Colonic mucosa (tissue), 4 donors: ENCODE data around the gene CARNS1. TPM values are rescaled to one million over a fixed set of nuclear protein-coding genes. Genes with fewer than 3 reads are reported as not detected.
A peak's percentile ranks its signal among the peaks of the same experiment; 100 is the strongest.
"Not testable (repeated sequence)": the region's sequence is repeated elsewhere in the genome, so short reads cannot be mapped to it uniquely, and the experiment has no call there.

Source experiments
- DNase-seq: peaks from one replicate; pipeline ENCODE4 v3.0.0-alpha.2; 2020
- H3K27ac ChIP-seq: fragments of 200-600 bp; one replicate; pipeline ENCODE4 v1.8.0; 2021
- H3K27me3 ChIP-seq: fragments of 200-600 bp; one replicate; pipeline ENCODE4 v1.8.0; 2021
- H3K36me3 ChIP-seq: fragments of 200-600 bp; one replicate; pipeline ENCODE4 v1.8.0; 2021
- H3K4me1 ChIP-seq: fragments of 200-600 bp; one replicate; pipeline ENCODE4 v1.8.0; 2021; ENCODE audit warnings: mild to moderate bottlenecking
- H3K4me3 ChIP-seq: fragments of 200-600 bp; one replicate; pipeline ENCODE4 v1.8.0; 2021
- H3K9ac ChIP-seq, 2 donors: one replicate each; pipeline ENCODE4 v1.7.0; 2013; ENCODE audit warnings: control low read depth in 2 of 2, low read depth in 2 of 2, low read length in 2 of 2
- H3K9me3 ChIP-seq: fragments of 200-600 bp; one replicate; pipeline ENCODE4 v1.8.0; 2021
- intact Hi-C: fragments of 100-400 bp; cut with DNase I; formaldehyde crosslinking; loops from one replicate; pipeline ENCODE4 v1.14.1; 2022
- total RNA-seq, 2 donors: library from RNA; stranded (reverse); fragmentation: NEBNext Ultra II Directional in 1 of 2; extraction: Animal tissue kit (Norgen Biotek cat#: 25700) in 1 of 2; gene quantifications; one replicate each; pipeline ENCODE4 v1.2.1, GENCODE V29; 2021
- TF ChIP-seq, protein P1 (sequence below): fragments of 200-600 bp; IDR thresholded peaks from one replicate; pipeline ENCODE4 v1.8.0; 2022; ENCODE audit warnings: antibody characterized with exemption, mild to moderate bottlenecking
- donor health status: healthy.
- donor health status: DM: no; HTN: no; CAD: no.
- donor health status: DM: no; HTN: no; CAD: no.

CARNS1 gene
- total RNA-seq, 2 donors from 2014 or later: 0.20 to 0.32 TPM

DNA sequence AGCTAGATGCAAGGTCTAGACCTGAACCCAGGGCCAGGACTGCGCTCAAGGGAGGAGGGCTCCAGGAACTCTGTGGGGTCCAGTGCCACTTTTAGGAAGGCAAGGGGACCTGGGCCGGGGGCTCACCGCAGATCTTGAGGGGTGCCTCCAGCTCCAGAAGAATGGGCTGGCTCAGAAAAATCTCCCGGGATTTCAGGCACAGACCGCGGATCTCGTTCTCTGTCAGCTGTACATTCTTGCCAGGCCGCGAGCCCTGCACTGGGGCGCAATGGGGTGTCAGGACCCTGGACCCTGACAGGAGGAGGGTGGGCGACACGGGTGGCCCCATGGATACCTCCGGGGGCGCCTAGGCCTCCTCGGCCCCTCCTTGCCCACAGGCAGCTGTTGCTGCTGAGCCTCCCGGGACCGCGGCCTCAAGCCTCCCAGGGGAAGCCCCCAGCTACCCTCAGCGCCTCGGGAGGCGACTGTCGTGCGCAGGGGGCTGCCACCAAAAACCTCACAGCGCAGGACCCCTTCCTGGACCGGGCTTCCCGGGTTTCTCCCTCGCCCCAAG lies 14.5 kb upstream of the CARNS1 start:
- Histone ChIP-seq H3K27ac (peak overlapping the region; percentile 92), H3K36me3 (peaks cover 17% of the 10 kb centered on the region), H3K9ac (peak overlapping the region; percentile 96 to 97), H3K9me3 (no peaks in the 10 kb centered on the region), H3K27me3 (no peaks in the 10 kb centered on the region), H3K4me3 (peak overlapping the region; percentile 94), H3K4me1 (peaks cover 14% of the 10 kb centered on the region)
- DNase-seq: no peak
- TF ChIP-seq, protein P1, sequence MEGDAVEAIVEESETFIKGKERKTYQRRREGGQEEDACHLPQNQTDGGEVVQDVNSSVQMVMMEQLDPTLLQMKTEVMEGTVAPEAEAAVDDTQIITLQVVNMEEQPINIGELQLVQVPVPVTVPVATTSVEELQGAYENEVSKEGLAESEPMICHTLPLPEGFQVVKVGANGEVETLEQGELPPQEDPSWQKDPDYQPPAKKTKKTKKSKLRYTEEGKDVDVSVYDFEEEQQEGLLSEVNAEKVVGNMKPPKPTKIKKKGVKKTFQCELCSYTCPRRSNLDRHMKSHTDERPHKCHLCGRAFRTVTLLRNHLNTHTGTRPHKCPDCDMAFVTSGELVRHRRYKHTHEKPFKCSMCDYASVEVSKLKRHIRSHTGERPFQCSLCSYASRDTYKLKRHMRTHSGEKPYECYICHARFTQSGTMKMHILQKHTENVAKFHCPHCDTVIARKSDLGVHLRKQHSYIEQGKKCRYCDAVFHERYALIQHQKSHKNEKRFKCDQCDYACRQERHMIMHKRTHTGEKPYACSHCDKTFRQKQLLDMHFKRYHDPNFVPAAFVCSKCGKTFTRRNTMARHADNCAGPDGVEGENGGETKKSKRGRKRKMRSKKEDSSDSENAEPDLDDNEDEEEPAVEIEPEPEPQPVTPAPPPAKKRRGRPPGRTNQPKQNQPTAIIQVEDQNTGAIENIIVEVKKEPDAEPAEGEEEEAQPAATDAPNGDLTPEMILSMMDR: no peak
- intact Hi-C loops: no loop called here

DNA sequence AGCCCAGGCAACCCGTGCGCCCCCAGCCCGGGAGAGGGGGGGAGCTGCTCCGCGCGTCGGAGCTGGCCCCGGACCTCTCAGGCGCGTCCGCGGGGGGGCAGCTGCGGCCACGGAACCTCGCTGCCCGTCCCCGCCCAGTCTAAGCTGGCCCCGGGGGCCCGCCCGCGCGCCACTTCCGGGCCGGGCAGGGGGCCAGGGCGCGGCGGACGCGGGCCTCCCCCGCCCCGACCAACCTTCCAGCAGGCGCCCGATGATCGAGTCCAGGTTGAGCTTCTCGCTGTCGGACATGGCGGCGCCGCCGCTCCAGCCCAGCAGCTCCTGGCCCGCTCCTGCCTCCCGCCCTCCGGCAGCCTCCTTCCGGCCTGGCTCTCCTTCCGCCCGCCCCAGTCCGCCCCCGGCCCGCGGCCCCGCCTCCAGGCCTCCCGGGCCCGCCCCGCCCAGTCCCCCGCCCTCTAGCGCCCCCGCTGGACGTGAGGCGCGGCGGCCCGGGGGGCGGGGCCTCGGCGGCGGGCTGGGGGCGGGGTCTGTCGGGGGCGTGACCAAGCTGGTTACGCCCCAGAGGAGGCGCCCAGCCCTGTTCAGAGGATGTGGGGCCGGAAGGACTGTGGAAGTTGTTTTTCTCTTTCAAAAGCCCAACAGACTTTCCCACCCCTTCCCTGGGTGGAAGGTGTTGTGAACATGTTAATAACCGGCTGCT lies 13.8 kb upstream of the CARNS1 start, which contains the start of gene PPP1CA:
Gene PPP1CA, minus strand, starts transcription at position 364 of the 697 bp plus-strand sequence. Its CDS starts 76 bp downstream, at position 288.
- peak; percentile 93 for DNase-seq
- TF ChIP-seq, protein P1: peak; percentile 21
- H3K36me3 ChIP-seq: peaks cover 17% of the 10 kb centered on the region
- peak within 1 kb of the TSS; percentile 96 to 97 for H3K9ac ChIP-seq
- H3K9me3 ChIP-seq: no peaks in the 10 kb centered on the region
- no peaks in the 10 kb centered on the region for H3K27me3 ChIP-seq
- H3K27ac ChIP-seq: peak within 1 kb of the TSS; percentile 92
- intact Hi-C loops: no loop called here
- peak within 1 kb of the TSS; percentile 94 for H3K4me3 ChIP-seq
- peaks cover 14% of the 10 kb centered on the region for H3K4me1 ChIP-seq

DNA sequence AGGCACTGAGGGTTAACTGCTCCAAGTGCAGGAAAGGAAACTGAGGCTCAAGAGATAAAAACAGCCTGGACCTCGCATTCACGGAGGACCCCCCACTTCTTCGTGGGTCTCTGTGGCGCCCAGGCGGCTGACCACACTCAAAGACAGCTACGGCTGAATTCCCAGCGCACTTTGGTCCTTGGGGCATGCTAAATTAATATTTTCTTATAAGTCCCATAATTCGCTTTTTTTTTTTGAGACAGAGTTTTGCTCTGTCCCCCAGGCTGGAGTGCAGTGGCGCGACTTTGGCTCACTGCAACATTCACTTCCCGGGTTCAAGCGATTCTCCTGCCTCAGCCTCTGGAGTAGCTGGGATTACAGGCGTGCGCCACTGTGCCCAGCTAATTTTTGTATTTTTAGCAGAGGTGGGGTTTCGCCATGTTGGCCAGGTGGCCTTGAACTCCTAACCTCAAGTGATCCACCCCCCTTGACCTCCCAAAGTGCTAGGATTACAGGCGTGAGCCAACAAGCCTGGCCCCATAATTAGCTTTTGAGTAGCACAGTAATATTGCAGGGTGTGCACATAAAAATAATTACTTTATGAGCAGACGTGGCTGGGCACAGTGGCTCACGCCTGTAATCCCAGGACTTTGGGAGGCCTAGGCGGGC lies 13.2 kb upstream of the CARNS1 start:
- Histone ChIP-seq H3K9ac (peak overlapping the region; percentile 70 to 85), H3K36me3 (peaks cover 16% of the 10 kb centered on the region), H3K4me3 (peak overlapping the region; percentile 15), H3K27ac (peak overlapping the region; percentile 92), H3K4me1 (peaks cover 14% of the 10 kb centered on the region)
- H3K27me3 ChIP-seq, DNase-seq, H3K9me3 ChIP-seq, intact Hi-C loops: not testable (repeated sequence)

DNA sequence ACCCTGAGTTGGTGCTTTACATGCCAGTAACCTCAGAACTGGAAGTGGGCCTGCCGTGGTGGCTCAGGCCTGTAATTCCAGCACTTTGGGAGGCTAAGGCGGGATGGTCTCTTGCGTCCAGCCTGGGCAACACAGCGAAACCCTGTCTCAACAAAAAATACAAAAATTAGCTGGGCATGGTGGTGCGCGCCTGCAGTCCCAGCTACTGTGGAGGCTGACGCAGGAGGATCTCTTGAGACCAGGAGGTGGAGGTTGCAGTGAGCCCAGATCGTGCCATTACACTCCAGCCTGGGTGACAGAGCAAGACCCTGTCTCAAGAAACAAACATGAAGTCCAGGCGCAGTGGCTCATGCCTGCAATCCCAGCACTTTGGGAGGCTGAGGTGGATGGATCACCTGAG lies 12.4 kb upstream of the CARNS1 start:
- H3K27me3 ChIP-seq, intact Hi-C loops, DNase-seq, H3K9me3 ChIP-seq, H3K9ac ChIP-seq, H3K36me3 ChIP-seq: not testable (repeated sequence)
- Histone ChIP-seq H3K4me1 (peaks cover 14% of the 10 kb centered on the region), H3K4me3 (peak overlapping the region; percentile 25), H3K27ac (peak overlapping the region; percentile 61)

DNA sequence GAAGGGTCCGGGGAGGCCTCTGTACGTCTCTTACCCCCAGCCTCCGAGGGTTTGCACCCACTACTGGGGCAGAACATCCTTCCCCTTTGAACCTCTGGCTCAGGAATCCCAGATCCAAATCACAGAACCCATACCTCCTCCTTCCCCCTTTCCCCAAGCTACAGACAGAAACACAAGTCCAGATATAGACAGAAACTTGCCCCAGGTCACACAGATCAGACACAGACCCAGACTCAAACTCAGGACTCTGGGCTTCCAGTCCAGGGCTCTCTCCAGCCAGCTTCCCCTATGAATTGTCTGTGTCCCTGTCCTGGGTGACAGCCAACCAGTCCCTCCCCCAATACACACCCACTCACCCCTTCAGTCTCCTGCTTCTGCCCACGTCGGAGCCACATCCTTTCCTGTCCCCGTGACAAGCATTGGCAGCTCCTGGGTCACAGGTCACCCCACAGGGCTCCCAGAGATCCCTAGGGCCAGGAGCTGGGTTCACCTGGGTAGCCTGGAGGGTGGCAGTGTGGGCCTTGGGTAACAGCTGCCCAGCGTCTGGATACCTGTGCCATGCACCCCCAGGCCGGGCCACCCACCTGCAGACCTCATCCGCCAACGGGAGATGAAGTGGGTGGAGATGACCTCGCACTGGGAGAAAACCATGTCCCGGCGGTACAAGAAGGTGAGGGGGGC lies 10.8 kb upstream of the CARNS1 start:
- Histone ChIP-seq H3K9ac (peak overlapping the region; percentile 58 to 61), H3K27ac (peak overlapping the region; percentile 61), H3K4me3 (peak overlapping the region; percentile 25), H3K36me3 (no peaks in the 10 kb centered on the region), H3K27me3 (no peaks in the 10 kb centered on the region), H3K9me3 (no peaks in the 10 kb centered on the region), H3K4me1 (peaks cover 8% of the 10 kb centered on the region)
- intact Hi-C loops: no loop called here
- TF ChIP-seq, protein P1: no peak
- no peak for DNase-seq

DNA sequence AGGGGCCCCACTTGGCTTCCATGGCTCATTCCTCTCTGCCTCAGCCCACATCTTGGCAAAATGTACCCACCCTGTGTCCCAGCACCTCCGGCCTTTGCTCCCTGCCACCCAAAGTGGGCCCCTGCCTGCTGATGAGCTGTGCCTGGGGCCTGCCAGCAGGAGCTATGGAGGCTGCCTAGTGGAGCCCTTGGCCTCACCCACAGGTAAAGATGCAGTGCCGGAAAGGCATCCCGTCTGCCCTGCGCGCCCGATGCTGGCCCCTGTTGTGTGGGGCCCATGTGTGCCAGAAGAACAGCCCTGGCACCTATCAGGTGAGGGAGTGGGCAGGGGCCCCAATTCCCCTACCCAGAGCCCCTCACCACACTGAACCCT lies 10.3 kb upstream of the CARNS1 start:
- TF ChIP-seq, protein P1: no peak
- H3K27me3 ChIP-seq: no peaks in the 10 kb centered on the region
- H3K4me1 ChIP-seq: peaks cover 3% of the 10 kb centered on the region
- H3K9ac ChIP-seq: peak overlapping the region in 1 of 2 donors; percentile 0
- H3K9me3 ChIP-seq: no peaks in the 10 kb centered on the region
- H3K27ac ChIP-seq: peak overlapping the region; percentile 61
- DNase-seq: no peak
- intact Hi-C loops: no loop called here
- H3K4me3 ChIP-seq: peak overlapping the region; percentile 25
- H3K36me3 ChIP-seq: no peaks in the 10 kb centered on the region
